Prostate gland (tissue), 2 donors: ENCODE results near the gene WNT5B. TPM values are rescaled to one million over a fixed set of nuclear protein-coding genes. Genes with fewer than 3 reads are reported as not detected.

Experiments
- DNase-seq: peaks from one replicate; pipeline ENCODE4 v3.0.0-alpha.2; 2019; ENCODE audit warnings: low spot score
- H3K27ac ChIP-seq, 2 donors: fragments of 200-600 bp; sonication (generic); 2 replicates each; pipeline ENCODE4 v1.5.1; 2017 to 2019
- H3K27me3 ChIP-seq: fragments of 200-600 bp; sonication (generic); replicated peaks from 2 replicates; pipeline ENCODE4 v1.5.1; 2019; ENCODE audit not compliant: insufficient read depth
- H3K36me3 ChIP-seq, 2 donors: fragments of 200-600 bp; sonication (generic); 1 replicate in 1 of 2; 2 replicates in 1 of 2; pipeline versions ENCODE4 v1.5.1 to v1.8.1; 2017 to 2019
- H3K4me1 ChIP-seq: fragments of 200-600 bp; sonication (generic); replicated peaks from 2 replicates; pipeline ENCODE4 v1.5.1; 2019
- H3K4me3 ChIP-seq, 2 donors: fragments of 200-600 bp; sonication (generic); 2 replicates each; pipeline ENCODE4 v1.5.1; 2017 to 2019
- H3K9me3 ChIP-seq: fragments of 200-600 bp; sonication (generic); 2 replicates; pipeline ENCODE4 v1.5.1; 2017
- CTCF ChIP-seq, 4 experiments: fragments of 200-600 bp in 2 of 4; fragments of 450-650 bp in 2 of 4; sonication (generic) in 2 of 4; IDR thresholded peaks; 1 replicate in 3 of 4; 2 replicates in 1 of 4; pipeline ENCODE4 v1.5.1; 2016 to 2019; ENCODE audit warnings: antibody characterized with exemption in 4 of 4, mild to moderate bottlenecking in 2 of 4, moderate library complexity in 2 of 4
- POLR2A ChIP-seq: fragments of 450-650 bp; IDR thresholded peaks from one replicate; pipeline ENCODE4 v1.6.1; 2016; ENCODE audit warnings: antibody characterized with exemption, mild to moderate bottlenecking
- POLR2AphosphoS5 ChIP-seq: sonication (generic); formaldehyde crosslinking; IDR thresholded peaks from one replicate; pipeline ENCODE4 v1.6.1; 2017; ENCODE audit warnings: antibody characterized with exemption
- WGBS: methylation state at CpG from one replicate; pipeline ENCODE4 v1.1.5; 2018; 5-methylcytosine and 5-hydroxymethylcytosine counted together
- intact Hi-C: fragments of 100-400 bp; cut with DNase I; formaldehyde crosslinking; loops from one replicate; pipeline ENCODE4 v1.14.2; 2022
- total RNA-seq, 2 donors: library from RNA; depleted of rRNA; stranded (reverse); fragments of >200 nt; gene quantifications; one replicate each; pipeline ENCODE4 v1.1.0, GENCODE V29; 2016

WNT5B gene
- total RNA-seq, result 10 to 100 TPM; 34.6 to 65.4 TPM

GRCh38 chr12:1628666-1629337, at the start of gene WNT5B:
WNT5B (plus strand) TSS chr12:1629231; CDS start chr12:1631355, 2,124 bp downstream.
- intact Hi-C loops, result no loop called here
- WGBS, result 61% methylated on average over 17 of the region's 17 CpGs
- peak within 1 kb of the TSS; percentile 35 to 45 for H3K4me3 ChIP-seq

GRCh38 chr12:1579651-1580435, 49.2 kb upstream of the WNT5B start:
- TF ChIP-seq POLR2AphosphoS5 (no peak), CTCF (IDR thresholded peaks at IDR 0.05) (no peak), POLR2A (no peak)
- no peaks in the 10 kb centered on the region for H3K4me1 ChIP-seq
- no peak overlapping the region for H3K4me3 ChIP-seq
- DNase-seq, result no peak
- WGBS, result 97% methylated on average over 11 of the region's 11 CpGs
- intact Hi-C loops, result loop anchor here (5.0 kb wide), 1 partner anchor 298 kb away; no protein-coding TSS in a partner anchor
- H3K36me3 ChIP-seq, result no peaks in the 10 kb centered on the region
- no peaks in the 10 kb centered on the region for H3K9me3 ChIP-seq
- no peaks in the 10 kb centered on the region for H3K27me3 ChIP-seq
- no peak overlapping the region for H3K27ac ChIP-seq

More at GRCh38 chr12:1628666-1629337, at the start of gene WNT5B:
- H3K4me1 ChIP-seq, result no peaks in the 10 kb centered on the region
- H3K27me3 ChIP-seq, result no peaks in the 10 kb centered on the region
- no peak for DNase-seq
- peak within 1 kb of the TSS; percentile 66 to 74 for H3K27ac ChIP-seq
- no peak for TF ChIP-seq CTCF (IDR thresholded peaks at IDR 0.05)
- TF ChIP-seq POLR2A, result no peak
- no peak for TF ChIP-seq POLR2AphosphoS5
- no peaks in the 10 kb centered on the region for H3K36me3 ChIP-seq
- H3K9me3 ChIP-seq, result no peaks in the 10 kb centered on the region

- H3K4me1 ChIP-seq, result no peaks in the 10 kb centered on the region
- no peak for TF ChIP-seq CTCF (IDR thresholded peaks at IDR 0.05)
- TF ChIP-seq POLR2A, result no peak
- no peak for TF ChIP-seq POLR2AphosphoS5
- 91% methylated on average over 3 of the region's 3 CpGs for WGBS
- no peak for DNase-seq
- no peaks in the 10 kb centered on the region for H3K36me3 ChIP-seq
- no peak overlapping the region for H3K27ac ChIP-seq
- H3K4me3 ChIP-seq, result no peak overlapping the region
- H3K27me3 ChIP-seq, result no peaks in the 10 kb centered on the region
- H3K9me3 ChIP-seq, result no peaks in the 10 kb centered on the region
- intact Hi-C loops, result loop anchor here (5.0 kb wide), 1 partner anchor 298 kb away; no protein-coding TSS in a partner anchor
Measured at GRCh38 chr12:1580526-1580925, 48.5 kb upstream of the WNT5B start.

- Histone ChIP-seq H3K4me1 (no peaks in the 10 kb centered on the region), H3K36me3 (no peaks in the 10 kb centered on the region), H3K4me3 (no peak overlapping the region), H3K27ac (no peak overlapping the region), H3K9me3 (no peaks in the 10 kb centered on the region), H3K27me3 (no peaks in the 10 kb centered on the region)
- intact Hi-C loops, result loop anchor here (2.0 to 5.0 kb wide), 2 partner anchors 300 to 463 kb away; no protein-coding TSS in a partner anchor
- DNase-seq, result no peak
- 81% methylated on average over 11 of the region's 11 CpGs for WGBS
- TF ChIP-seq POLR2A (no peak), CTCF (IDR thresholded peaks at IDR 0.05) (no peak), POLR2AphosphoS5 (no peak)
Measured at GRCh38 chr12:1581973-1582708, 46.9 kb upstream of the WNT5B start.
